Stimulated activated CD8-positive, alpha-beta memory T cell treated with anti-CD3 and anti-CD28 coated beads, Interleukin-4, amount 100 ng/mL, for 4 hours (primary cell): ENCODE data around the gene VTA1.
"Not testable (repeated sequence)": the region's sequence is repeated elsewhere in the genome, so short reads cannot be mapped to it uniquely, and the experiment has no call there.

ENCODE experiments used
- DNase-seq, 2 donors: peaks; one replicate each; pipeline ENCODE4 v3.0.0-alpha.2; 2020; ENCODE audit warnings: low read depth in 2 of 2, low spot score in 1 of 2

VTA1 gene

DNA sequence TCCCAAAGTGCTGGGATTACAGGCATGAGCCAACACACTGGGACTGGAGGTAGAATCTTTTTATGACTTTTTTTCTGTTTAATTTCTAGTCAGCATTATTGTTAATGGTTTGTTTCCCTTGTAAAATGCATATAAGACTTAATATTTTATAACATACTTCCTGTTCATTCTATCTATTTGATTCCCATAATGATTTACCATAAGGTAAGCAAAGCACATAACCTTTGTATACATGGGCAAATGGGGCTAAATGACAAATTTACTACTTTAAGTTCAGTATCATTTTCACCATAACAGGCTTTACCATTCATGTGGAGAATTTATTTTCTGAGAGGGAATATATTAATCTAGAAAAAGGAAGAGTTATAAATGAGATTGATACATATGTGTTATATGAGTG, 24.3 kb downstream of the VTA1 start:
- DNase-seq = no peak

DNA sequence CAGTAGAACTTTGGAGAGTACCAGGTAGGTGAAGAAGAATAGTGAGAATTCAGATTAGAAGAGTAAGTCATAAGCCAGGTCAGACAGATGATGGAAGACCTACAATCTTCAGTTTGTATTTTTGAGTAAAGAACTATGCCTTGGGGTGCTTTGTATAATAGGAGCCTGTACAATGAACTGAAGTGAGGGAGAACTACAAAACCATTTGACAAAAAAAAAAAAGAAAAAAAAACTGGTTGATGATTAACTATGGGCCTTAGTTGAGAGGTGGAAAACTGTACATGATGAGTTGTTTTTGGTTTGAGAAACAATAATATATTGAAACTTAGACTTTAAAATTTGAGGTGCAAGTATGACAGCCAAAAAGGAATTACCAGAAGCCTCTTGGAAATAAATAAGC, 25.7 kb downstream of the VTA1 start:
- no peak for DNase-seq

DNA sequence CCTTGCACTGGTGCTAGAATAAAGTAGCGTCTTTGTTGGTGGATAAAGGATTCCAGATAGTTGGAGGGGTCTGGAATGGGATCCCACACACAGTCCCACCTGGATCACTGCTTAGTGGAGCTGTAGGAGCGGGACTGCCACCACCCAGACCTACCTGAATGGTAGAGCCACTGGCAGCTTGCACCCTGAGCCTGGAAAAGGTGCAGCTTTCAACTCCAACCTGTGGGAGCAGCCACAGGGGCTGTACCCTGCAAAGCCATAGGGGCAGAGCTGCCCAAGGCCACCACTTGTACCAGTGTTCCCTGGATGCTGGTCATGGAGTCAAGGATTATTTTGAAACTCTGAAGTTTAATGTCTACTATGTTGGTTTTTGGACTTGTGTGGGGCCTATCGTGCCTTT, 26.9 kb downstream of the VTA1 start:
- DNase-seq = no peak

- no peak for DNase-seq
These were observed 27.6 kb downstream of the VTA1 start for GRCh38 chr6:142174703-142175102.

GRCh38 chr6:142178129-142178528, 31.1 kb downstream of the VTA1 start:
- no peak for DNase-seq

DNA sequence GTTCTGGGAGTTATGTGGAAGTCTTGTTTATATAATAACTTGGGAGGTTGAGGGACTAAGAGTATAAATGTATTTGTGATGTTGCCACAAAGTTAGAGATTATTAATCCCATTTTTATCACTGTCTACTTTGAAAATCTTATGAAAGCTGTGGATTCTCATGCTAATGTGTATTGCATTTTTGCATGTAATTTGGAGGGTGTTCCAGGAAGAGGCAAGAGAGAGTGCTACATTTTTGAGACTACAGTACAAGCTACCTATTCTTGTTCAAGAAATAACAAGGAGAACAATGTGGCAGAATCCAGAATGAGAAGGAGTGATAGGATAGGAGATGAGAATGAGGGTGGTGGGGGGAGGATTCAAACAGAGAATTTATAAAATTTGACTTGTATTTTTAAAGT, 34.9 kb downstream of the VTA1 start:
- no peak for DNase-seq

DNA sequence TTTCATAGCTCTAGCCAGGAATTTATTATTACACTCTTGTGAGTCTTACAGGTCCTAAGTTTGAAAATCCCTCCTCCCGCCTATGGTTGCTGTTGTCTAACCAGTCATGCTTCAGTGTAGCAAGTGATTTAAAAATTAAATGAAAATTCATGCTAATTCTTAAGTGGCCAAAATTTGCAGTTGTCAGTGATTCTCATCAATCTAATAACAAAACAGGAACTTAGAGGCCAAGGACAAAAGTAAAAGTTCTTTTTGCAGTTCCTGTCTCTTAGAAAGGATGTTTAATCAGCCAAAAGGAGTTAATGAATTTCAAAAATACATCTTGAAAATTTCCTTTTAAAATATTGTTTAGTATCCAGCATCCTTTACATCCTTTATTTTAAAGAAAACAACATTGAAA, 36.3 kb downstream of the VTA1 start:
- no peak for DNase-seq

GRCh38 chr6:142184307-142184706, 37.2 kb downstream of the VTA1 start:
- DNase-seq = no peak

DNA sequence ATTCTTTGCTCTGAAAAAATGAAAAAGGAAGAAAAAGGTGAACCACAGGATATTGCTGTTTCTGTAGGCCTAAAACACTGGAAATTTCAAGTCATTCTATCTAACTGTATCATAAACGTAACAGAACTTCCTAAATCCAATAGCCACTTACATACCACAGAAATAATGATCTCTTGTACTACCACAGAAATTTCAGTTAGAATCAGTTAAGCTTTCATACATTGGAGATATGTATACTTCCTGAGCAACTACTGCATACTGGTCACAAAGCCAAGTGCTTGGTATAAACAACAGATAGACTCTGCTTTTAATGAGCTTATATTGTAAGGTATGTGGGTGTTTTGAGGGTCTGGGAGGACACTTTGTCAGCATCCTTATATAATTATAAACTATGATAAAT, 38.6 kb downstream of the VTA1 start:
- no peak for DNase-seq

GRCh38 chr6:142187209-142187608, 40.1 kb downstream of the VTA1 start:
- DNase-seq = no peak

DNA sequence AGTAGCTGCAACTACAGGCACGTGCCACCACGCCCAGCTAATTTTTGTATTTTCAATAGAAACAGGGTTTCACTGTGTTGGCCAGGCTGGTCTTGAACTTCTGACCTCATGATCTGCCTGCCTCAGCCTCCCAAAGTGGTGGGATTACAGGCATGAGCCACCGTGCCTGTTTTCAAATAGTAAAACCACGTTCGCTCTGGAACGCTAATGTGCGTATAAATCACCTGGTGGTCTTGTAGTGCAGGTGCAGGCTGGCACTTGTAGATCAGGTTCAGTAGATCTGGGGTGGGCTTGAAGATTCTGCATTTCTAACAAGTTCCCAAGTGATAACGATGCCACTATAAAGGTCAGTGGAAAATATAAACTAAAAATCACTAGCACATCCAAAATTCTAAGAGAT, 41.3 kb downstream of the VTA1 start:
- DNase-seq = not testable (repeated sequence)

DNA sequence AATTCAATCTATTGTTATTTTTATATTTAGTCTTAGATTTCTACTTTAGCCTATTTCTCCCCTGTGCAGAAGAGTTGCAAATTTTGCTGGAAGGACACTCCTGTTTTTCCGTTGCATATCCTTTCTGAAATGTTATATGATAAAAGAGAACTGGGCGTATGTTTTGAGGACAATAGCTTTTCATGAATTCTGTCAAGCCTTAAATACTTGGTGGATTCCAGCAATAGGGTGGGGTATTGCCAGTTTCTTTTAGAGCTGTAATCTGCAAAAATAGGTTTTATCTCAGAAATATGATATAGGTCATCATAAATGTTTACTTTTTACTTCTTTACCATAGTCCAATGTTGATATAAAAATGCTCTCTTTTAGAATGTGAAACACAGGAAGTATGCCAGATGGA, 42.0 kb downstream of the VTA1 start:
- DNase-seq = no peak

DNA sequence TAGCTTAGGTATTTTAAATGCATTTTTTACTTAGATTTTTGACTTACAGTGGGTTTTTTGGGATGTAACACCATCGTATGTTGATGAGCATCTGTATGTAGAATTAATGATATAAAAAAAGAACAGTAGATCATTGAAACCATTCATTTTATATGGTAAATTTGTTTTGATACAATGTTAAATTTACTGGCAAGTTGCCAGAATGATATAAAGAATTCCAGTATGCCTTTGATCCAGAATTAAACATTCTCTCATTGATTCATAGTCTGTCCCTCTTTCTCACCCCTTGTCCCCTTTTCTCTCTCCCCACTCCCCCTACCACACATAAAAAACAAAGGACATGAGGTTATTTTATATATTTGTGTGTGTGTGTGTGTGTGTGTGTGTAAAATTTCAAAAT, 45.3 kb downstream of the VTA1 start:
- DNase-seq = no peak

DNA sequence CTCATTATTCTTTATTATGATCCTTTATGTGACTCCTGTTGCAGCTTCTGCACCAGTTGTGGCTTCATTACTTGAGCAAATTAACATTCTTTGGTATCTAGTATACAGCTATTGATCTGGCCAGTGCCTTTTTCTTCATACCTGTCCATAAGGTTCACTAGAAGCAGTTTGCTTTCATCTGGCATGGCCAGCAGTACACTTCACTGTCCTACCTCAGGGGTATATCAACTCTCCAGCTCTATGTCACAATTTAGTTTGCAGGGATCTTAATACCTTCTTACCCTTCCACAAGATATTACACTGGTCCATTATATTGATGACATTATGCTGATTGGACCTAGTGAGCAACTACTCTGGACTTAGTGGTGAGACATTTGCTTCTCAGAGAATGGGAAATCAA, 46.6 kb downstream of the VTA1 start:
- no peak for DNase-seq

- DNase-seq = no peak
These were observed 48.9 kb downstream of the VTA1 start for GRCh38 chr6:142195862-142196541.

GRCh38 chr6:142200846-142201628, 54.0 kb downstream of the VTA1 start:
- no peak for DNase-seq

DNA sequence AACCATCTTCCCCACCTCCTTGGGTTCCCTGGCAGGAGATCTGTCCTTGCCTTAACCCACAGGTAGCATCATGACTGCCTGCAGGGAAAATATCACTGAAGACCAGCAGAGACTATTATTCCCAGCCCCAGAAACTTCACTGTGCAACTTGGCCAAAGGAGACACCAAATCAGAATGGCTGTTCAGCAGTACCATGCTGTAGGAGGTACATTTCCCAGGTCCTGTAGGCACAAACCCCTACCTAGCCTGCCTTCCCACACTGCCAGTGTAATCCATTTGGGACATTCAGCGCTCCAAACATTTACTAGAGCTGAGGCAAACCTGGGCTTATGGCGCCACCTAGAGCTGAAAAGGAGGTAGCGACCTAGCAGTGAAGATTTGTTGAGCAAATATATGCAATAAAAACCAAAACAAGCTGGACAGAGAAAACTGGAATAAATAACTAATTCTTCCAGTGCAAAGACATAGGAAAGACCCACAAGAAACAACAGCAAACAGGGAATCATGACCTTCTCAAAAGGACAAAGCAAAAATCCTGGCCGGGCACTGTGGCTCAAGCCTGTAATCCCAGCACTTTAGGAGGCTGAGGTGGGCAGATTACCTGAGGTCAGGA, 60.3 kb downstream of the VTA1 start:
- peak in 1 of 2 donors; percentile 13 for DNase-seq

DNA sequence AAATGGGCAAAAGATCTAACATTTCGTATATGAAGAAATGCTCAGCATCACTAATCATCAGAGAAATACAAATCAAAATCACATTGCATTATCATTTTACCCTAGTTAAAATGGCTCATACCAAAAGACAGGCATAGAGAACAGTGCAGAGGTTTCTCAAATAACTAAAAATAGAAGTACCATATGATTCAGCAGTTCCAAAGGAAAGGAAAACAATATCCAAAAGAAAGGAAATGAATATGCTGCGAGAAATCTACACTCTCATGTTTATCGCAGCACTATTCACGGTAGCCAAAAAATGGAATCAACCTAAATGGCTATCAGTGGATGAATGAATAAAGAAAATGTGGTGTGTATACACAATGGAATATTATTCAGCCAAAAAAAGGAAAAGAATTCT, 63.5 kb downstream of the VTA1 start:
- DNase-seq = no peak

DNA sequence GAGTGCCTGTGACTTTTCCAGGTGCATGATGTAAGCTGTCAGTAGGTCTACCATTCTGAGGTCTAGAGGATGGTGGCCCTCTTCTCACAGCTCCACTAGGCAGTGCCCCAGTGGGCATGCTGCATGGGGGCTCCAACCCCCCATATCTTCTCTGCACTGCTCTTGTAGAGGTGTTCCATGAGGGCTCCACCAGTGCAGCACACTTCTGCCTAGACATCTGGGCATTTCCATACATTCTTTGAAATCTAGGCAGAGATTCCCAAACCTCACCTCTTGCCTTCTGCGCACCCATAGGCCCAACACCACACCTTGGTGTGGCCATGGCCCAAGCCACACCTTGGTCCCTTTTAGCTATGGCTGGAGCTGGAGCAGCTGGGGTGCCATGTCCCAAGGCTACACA, 66.3 kb downstream of the VTA1 start:
- no peak for DNase-seq

DNA sequence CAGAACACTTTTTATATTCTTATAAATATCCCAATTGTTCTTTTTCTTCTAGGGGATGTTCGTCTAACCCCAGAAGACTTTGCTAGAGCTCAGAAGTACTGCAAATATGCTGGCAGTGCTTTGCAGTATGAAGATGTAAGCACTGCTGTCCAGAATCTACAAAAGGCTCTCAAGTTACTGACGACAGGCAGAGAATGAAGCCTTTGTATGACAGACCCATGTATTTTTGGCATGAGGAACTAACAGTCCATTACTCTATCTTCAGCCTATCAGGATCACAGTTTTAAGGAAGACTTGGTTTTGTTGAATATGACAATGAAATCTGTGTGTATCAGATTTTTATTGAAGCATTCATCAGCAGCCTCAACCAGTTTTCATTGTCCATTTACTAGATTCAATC, 71.4 kb downstream of the VTA1 start:
- DNase-seq = no peak

DNA sequence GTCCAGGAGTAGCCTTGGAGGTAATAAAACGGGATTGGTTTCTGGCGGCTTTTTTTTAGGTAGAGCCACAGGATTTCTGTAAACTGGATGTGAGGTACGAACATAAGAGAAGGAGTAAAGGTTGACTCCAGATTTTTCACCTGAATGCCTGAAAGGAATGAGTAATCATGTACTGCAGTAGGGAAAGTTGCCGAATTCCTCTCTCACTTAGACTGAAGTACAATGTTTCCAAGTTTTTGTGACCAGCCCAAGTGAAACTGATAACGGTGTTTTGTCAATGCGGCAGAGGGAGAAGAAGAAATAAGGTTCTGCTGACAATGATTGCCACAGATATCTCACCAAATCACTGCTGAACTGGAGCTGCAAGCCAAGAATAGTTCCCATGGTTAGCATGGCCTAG, 75.0 kb downstream of the VTA1 start:
- no peak for DNase-seq

DNA sequence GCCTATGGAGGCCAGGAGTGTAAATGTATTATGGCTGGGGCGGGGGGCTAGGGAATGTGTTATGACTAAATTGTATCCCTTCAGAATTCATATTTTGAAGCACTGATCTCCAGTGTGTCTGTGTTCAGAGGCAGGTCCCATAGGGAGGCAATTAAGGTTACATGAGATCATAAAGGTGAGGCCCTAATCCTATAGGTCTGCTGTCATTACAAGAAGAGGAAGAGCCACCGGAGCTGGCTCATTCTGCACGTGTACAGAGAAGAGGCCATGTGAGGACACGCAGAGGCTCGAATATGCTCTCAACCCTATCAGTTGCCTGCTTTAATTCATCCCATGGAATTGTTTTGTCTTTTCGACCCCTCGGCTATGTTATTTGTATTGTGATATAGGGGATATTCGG, 76.9 kb downstream of the VTA1 start:
- DNase-seq = no peak

DNA sequence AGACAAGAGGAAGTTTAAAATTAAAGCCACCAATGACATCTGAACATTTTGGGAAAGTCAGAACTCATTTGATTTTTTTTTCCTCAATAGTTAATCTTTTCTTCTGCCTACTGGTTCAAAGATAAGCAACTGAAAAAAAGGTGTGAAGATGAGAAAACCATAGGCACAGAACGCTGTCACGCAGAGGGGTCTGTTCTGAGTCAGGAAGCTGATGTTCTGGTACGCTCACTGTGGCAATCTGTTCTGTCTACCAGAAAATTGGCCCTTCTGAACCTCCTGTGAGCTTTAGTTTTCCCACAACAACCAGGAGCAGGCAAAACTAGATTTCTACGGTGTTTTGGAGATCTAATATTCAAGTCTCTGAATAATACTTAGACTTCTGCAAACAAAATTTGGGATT, 78.1 kb downstream of the VTA1 start:
- no peak for DNase-seq
